H1 (cell line): Measurements from ENCODE around the gene HOXD4. TPM values are rescaled to one million over a fixed set of nuclear protein-coding genes. Genes with fewer than 3 reads are reported as not detected.

Experiments used
- BACH1 ChIP-seq: IDR thresholded peaks from 2 replicates; pipeline ENCODE4 v1.6.1; 2012; ENCODE audit warnings: low read length, improper control_type of control experiment
- CHD7 ChIP-seq: fragments of 300-600 bp; sonication (generic); IDR thresholded peaks from 2 replicates; pipeline ENCODE4 v1.7.1; 2012; ENCODE audit warnings: low read length, moderate library complexity, mild to moderate bottlenecking, inconsistent platforms; ENCODE audit not compliant: insufficient replicate concordance
- EGR1 ChIP-seq: IDR thresholded peaks from 2 replicates; pipeline ENCODE4 v1.6.1; 2011; ENCODE audit warnings: low read depth, low read length, borderline replicate concordance
- EZH2 ChIP-seq: fragments of 200-600 bp; sonication (generic); IDR thresholded peaks from 2 replicates; pipeline ENCODE4 v1.7.1; 2012; ENCODE audit warnings: low read depth, mild to moderate bottlenecking, moderate library complexity, low read length, inconsistent platforms; ENCODE audit not compliant: severe bottlenecking
- KDM4A ChIP-seq: IDR thresholded peaks from one replicate; pipeline ENCODE4 v1.7.1; 2012; ENCODE audit warnings: low read depth, mild to moderate bottlenecking, moderate library complexity, low read length, inconsistent platforms; ENCODE audit not compliant: severe bottlenecking
- RBBP5 ChIP-seq: IDR thresholded peaks from 2 replicates; pipeline ENCODE4 v1.7.1; 2012; ENCODE audit warnings: low read depth, mild to moderate bottlenecking, inconsistent platforms, low read length, moderate library complexity, borderline replicate concordance
- SRF ChIP-seq: IDR thresholded peaks from 2 replicates; pipeline ENCODE4 v1.6.1; 2011; ENCODE audit warnings: mild to moderate bottlenecking, low read depth, low read length, moderate library complexity
- SUZ12 ChIP-seq: fragments of 200-600 bp; sonication (generic); IDR thresholded peaks from 2 replicates; pipeline ENCODE4 v1.6.1; 2012; ENCODE audit warnings: mild to moderate bottlenecking, inconsistent platforms, low read length, moderate library complexity, mixed read lengths
- TBP ChIP-seq: IDR thresholded peaks from 2 replicates; pipeline ENCODE4 v1.6.1; 2011; ENCODE audit warnings: low read depth, low read length, improper control_type of control experiment
- TEAD4 ChIP-seq: IDR thresholded peaks from 2 replicates; pipeline ENCODE4 v1.6.1; 2012; ENCODE audit warnings: low read depth, low read length, inconsistent platforms, mixed read lengths
- polyA plus RNA-seq, 7 experiments: library from polyadenylated mRNA; depleted of rRNA in 3 of 7; stranded (reverse) in 5 of 7; unstranded in 2 of 7; fragments of >200 nt in 5 of 7; fragments of 200-250 nt in 2 of 7; gene quantifications; 1 replicate in 5 of 7; 2 replicates in 1 of 7; 4 replicates in 1 of 7; pipeline versions ENCODE4 v1.2.1 to v1.2.3, GENCODE V29; 2011 to 2013; ENCODE audit warnings: missing spikeins in 2 of 7, mixed read lengths in 2 of 7
- total RNA-seq: library from RNA; stranded (reverse); fragmentation: NEBNext Ultra II Directional; extraction: Animal tissue kit (Norgen Biotek cat#: 25700); gene quantifications from 2 replicates; pipeline ENCODE4 v1.2.1, GENCODE V29; 2021

The HOXD4 gene
- total and polyA plus RNA-seq, 2 of the 8 experiments (the other 6 are each of a cell fraction or from before 2014, with no cell fraction given), result not detected

GRCh38 chr2:176128172-176128981 lies 23.0 kb upstream of the HOXD4 start (continued):
- TF ChIP-seq RBBP5 (no peak), TBP (no peak), CHD7 (no peak), EGR1 (peak; percentile 49; the same call in 1 of the 2 replicates), KDM4A (peak; percentile 1), SUZ12 (peak; percentile 99), BACH1 (no peak), EZH2 (peak; percentile 92), TEAD4 (no peak), SRF (no peak)
